Measurements from ENCODE around the gene PPP1R9A.

The PPP1R9A gene

GRCh38 chr7:95269640-95270039, 362.2 kb downstream of the PPP1R9A start:
- DNase-seq = no peak

DNA sequence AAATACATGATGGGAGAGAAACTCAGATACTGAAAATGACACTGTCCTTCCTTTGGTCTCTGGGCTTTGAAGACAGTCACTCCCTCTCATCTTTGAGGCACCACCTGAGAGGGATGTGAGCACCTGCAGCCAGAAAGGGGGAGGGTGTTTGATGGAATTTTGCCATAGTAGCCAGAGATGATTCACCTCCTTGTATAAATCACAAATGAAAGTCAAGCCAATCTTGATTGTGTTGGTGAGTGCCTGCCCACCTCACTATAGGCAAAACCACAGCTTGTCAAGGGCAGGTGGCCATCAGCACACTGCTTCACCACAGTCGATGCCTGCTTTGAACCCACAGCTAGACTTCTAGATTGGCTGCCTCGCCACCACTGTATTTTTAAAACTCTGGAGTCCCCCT, 368.7 kb downstream of the PPP1R9A start:
- no peak for DNase-seq

- no peak for DNase-seq
These were observed 372.0 kb downstream of the PPP1R9A start for GRCh38 chr7:95279417-95279816.

DNA sequence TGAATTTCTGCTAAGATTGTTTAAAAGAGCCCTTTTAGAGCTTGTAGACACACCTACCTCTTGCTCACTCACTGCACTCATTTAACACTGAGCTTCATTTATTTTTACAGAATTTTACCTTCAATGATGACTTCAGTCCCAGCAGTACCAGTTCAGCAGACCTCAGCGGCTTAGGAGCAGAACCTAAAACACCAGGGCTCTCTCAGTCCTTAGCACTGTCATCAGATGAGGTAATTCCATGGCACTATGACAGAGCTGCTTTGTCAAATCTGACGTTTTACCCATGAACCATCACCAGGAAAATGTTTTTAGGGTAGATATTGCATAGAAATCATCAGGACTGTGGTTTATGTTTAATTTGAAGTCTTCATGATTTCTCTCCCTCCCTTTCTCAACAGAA, 378.7 kb downstream of the PPP1R9A start:
- no peak for DNase-seq

- no peak for DNase-seq
These were observed 382.9 kb downstream of the PPP1R9A start for GRCh38 chr7:95290166-95290830.

DNA sequence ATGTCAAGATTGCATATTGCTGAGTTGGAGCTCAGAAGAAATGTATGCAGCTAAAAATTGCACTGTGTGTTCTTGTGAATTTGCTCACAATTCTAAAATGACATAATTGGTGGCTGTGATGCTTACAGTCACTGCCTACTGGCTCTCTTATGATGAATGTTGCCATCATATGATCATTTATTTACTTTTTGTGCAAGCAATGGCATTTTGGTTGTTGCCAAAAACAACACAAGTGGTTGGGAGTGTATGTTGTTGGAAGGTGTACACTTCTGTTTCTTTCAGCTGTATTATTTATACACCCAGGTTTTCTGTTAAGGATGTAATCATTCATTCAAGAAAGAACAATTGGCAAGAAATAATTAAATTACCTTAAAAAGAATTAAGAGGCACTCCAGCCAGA, 388.0 kb downstream of the PPP1R9A start:
- no peak for DNase-seq

- DNase-seq = no peak
These were observed 389.1 kb downstream of the PPP1R9A start for GRCh38 chr7:95296456-95296855.

- DNase-seq = no peak
These were observed 389.6 kb downstream of the PPP1R9A start for GRCh38 chr7:95297041-95297440.

- DNase-seq = no peak
These were observed 390.7 kb downstream of the PPP1R9A start for GRCh38 chr7:95298091-95298490.

DNA sequence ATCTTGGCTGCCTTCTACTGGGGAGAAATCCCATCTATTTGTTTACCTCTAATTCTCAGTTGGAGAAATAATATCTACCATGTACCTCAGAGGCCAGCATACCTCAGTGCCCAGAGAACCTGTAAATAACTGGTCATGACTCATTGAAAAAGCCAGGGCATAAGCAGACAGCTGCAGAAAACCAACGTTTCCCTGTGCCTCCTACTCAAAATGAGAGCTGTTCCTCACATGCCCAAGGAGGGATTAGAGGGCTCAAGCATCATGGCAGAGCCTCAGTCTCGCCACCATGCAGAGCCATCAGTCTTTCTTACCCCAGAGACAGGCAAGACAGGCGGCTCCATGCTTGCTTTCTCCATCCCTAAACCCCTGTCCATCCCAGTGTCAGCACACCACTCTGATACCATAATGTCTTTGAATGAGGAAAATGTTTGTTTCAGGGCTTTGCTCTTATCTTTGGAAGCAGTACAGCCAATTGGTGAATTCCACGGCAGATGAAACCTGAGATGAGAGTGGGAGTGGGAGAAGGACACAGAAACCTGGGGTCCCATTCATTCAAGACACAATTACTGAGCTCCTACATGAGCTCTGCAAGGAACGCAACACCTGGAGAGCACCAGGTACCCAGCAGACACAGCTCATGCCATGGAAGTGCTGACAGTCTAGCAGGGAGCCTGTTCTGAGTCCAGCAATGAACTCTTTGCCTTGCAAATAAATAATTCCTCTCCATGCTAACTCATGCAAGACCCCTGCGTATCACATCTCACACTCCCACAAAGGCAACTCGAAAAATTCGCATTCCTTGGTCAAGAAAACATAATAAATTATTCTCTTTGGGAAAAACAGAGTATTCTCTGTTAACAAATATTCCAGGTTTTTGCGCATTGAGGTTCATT, 395.9 kb downstream of the PPP1R9A start:
- DNase-seq = no peak

- no peak for DNase-seq
These were observed 397.6 kb downstream of the PPP1R9A start for GRCh38 chr7:95304990-95305389.

- DNase-seq = no peak
These were observed 402.6 kb downstream of the PPP1R9A start for GRCh38 chr7:95309951-95310350.

DNA sequence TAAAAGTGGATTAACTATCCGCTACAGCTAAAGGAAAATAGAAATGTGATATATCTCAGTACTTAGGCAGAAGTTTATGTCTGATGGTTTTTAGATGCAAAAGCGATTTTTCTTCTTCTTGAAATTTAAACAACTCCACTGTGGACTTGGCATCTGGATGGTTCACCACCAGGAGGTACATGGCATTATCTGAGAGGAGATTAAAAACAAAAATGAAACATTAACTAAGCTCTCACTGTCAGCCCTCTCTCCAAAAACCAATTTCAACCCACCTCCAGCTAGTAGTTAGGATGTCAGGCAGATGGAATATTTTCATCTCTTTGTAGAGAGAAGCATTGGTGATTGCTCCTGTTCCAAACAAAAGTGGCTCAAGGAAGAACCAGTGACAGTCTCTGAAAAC, 404.0 kb downstream of the PPP1R9A start:
- DNase-seq = no peak

DNA sequence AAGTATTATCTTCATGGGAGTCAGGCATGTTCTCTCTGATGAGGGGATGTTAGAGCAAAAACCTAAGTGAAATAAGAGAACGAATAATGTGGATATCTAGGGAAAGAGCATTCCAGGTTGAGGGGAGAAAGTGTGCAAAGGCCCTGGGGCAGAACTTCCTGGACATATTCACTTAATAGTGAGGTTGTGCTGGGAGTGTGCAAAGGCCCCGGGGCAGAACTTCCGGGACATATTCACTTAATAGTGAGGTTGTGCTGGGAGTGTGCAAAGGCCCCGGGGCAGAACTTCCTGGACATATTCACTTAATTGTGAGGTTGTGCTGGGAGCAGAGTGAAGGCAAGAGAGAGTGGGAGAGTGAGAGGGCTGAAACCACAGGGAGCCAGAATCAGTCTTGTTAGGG, 405.2 kb downstream of the PPP1R9A start:
- DNase-seq = no peak

DNA sequence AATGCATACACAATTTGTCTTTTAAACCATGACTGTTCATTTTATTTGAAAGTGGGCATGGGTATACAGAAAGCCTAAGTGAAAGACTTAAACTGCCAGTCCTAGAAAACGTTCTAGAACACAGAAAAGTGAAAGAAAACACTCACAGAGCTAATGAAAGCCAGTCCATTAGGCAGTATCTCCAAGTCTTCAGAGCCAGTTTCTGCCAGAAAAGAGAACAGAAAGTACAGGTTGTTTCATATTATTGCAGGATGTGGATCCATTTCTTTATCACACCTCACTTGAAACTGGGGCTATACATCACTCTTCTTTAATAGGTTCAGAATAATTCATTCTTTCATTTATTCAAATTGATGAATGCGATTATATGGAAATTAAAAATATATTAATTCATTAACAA, 409.2 kb downstream of the PPP1R9A start:
- no peak for DNase-seq

DNA sequence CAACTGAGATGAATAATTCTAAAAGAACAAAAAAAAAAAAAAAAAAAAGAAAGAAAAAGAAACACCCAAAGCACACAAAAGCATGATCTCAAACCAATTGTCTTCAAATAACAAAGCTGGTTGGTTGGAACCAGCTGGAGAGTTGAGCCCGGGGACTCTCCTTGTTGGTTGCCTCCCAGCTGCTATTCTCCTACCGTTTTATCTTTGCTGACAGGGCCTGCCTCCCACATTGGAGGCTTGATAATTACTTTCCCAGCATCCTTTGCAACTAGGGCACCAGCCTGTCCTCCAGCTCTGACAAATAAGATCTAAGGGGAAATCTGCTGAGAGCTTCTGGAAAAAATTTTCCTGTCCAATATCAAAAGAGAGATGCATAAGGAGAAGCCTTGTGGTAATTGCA, 410.2 kb downstream of the PPP1R9A start:
- DNase-seq = no peak

- no peak for DNase-seq
These were observed 410.6 kb downstream of the PPP1R9A start for GRCh38 chr7:95317966-95318365.

GRCh38 chr7:95318501-95319100, 411.2 kb downstream of the PPP1R9A start:
- no peak for DNase-seq

DNA sequence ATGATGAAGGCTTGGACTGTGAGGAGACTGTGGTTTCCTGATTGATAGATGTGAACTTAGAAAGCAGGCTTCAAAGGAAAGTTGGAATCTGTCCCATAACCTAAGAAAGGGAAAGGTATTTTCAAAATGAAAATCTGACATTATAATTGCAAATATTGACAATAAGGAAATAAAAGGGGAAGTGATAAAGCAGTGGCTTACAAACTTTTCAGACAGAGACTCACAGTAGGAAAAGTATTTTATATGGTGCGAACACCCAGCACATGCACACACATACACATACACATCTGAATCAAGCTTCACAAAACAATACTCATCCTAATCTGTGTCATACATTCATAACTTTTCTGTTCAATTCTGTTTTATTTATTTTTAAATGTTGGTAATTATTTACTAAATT, 412.2 kb downstream of the PPP1R9A start:
- DNase-seq = no peak

DNA sequence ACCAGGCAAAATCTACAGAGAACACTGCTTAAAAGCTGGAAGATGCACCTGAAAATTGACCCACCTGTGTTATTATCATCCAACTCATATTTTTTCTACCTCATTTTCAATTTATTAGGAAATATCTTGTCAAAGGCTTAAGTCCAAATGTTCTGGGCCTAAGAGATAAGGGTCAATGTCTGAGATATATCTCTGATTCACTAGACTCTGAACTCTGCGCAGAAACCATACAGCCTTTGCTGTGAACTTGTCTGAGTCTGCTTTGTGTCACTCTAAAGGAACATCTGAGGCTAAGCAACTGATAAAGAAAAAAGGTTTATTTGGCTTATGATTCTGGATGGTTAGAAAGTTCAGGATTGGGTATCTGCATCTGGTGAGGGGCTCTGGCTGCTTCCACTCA, 413.3 kb downstream of the PPP1R9A start:
- no peak for DNase-seq

- no peak for DNase-seq
These were observed 414.3 kb downstream of the PPP1R9A start for GRCh38 chr7:95321720-95322119.

- no peak for DNase-seq
These were observed 415.0 kb downstream of the PPP1R9A start for GRCh38 chr7:95322396-95322795.

- no peak for DNase-seq
These were observed 415.5 kb downstream of the PPP1R9A start for GRCh38 chr7:95322854-95323253.

Measured in activated T-cell treated with anti-CD3 and anti-CD28 coated beads for 4 hours (primary cell).